Esophagus muscularis mucosa (tissue), 4 donors: ENCODE data around the gene CNOT4. TPM values are rescaled to one million over a fixed set of nuclear protein-coding genes. Genes with fewer than 3 reads are reported as not detected.

Source experiments
- DNase-seq: peaks from one replicate; pipeline ENCODE4 v3.0.0-alpha.2; 2017; ENCODE audit errors: extremely low spot score
- H3K27ac ChIP-seq, 4 donors: fragments of 200-600 bp; sonication (generic); replicated peaks in 1 of 4; 1 replicate in 3 of 4; 2 replicates in 1 of 4; pipeline ENCODE4 v1.5.1; 2016 to 2019; ENCODE audit warnings: mild to moderate bottlenecking in 1 of 4
- H3K27me3 ChIP-seq, 4 donors: fragments of 200-600 bp; sonication (generic); one replicate each; pipeline versions ENCODE4 v1.5.1 to v1.6.0; 2016 to 2019
- H3K36me3 ChIP-seq, 4 donors: fragments of 200-600 bp; sonication (generic); one replicate each; pipeline ENCODE4 v1.5.1; 2016 to 2019
- H3K4me1 ChIP-seq, 4 donors: fragments of 200-600 bp; sonication (generic); one replicate each; pipeline ENCODE4 v1.5.1; 2016 to 2019
- H3K4me3 ChIP-seq, 4 donors: fragments of 200-600 bp; sonication (generic); 1 replicate in 2 of 4; 2 replicates in 2 of 4; pipeline ENCODE4 v1.5.1; 2016 to 2019; ENCODE audit warnings: mild to moderate bottlenecking in 4 of 4, moderate library complexity in 1 of 4
- H3K9me3 ChIP-seq, 4 donors: fragments of 200-600 bp; sonication (generic); 1 replicate in 3 of 4; 2 replicates in 1 of 4; pipeline ENCODE4 v1.5.1; 2016 to 2019
- EP300 ChIP-seq: sonication (generic); formaldehyde crosslinking; IDR thresholded peaks from one replicate; pipeline ENCODE4 v1.6.1; 2017; ENCODE audit warnings: antibody characterized with exemption
- POLR2A ChIP-seq: fragments of 450-650 bp; IDR thresholded peaks from one replicate; pipeline ENCODE4 v1.6.1; 2017; ENCODE audit warnings: antibody characterized with exemption, moderate library complexity, mild to moderate bottlenecking, low read depth
- POLR2AphosphoS5 ChIP-seq, 2 donors: sonication (generic); formaldehyde crosslinking; IDR thresholded peaks; one replicate each; pipeline ENCODE4 v1.6.1; 2017; ENCODE audit warnings: antibody characterized with exemption in 2 of 2
- WGBS: methylation state at CpG from one replicate; pipeline ENCODE4 v1.1.5; 2018; 5-methylcytosine and 5-hydroxymethylcytosine counted together
- intact Hi-C: fragments of 100-400 bp; cut with DNase I; formaldehyde crosslinking; loops from one replicate; pipeline ENCODE4 v1.15.1; 2023
- total RNA-seq, 4 donors: library from RNA; depleted of rRNA; stranded (reverse); fragments of >200 nt; gene quantifications; one replicate each; pipeline versions ENCODE4 v1.1.0 to v1.2.1, GENCODE V29; 2016
- TF ChIP-seq, protein P1 (sequence below), 3 experiments: fragments of 200-600 bp in 2 of 3; fragments of 450-650 bp in 1 of 3; sonication (generic) in 2 of 3; IDR thresholded peaks; one replicate each; pipeline ENCODE4 v1.5.1; 2017 to 2019; ENCODE audit warnings: antibody characterized with exemption in 3 of 3, mild to moderate bottlenecking in 2 of 3, moderate library complexity in 1 of 3

CNOT4 gene
- total RNA-seq, 4 donors from 2014 or later: 18.6 to 28.7 (median 26.4) TPM

DNA sequence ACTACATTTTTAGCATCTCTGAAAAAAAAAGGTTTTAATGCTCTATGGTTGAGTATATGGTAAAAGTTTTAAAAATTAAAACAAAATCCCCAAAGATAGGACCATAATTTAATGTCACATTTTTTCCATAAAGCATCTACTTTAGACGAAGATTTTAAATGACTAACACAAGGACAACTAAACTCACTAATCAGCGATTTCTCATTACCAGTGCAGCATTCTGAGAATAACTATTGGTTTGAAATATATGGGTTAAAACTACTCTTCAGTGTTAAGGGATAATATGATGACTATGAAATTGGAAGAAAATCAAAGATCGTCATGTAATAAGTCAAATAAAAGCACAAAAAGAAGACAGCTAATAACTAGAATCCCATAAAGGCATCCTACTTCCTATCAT, 118.4 kb downstream of the CNOT4 start:
- intact Hi-C loops: no loop called here
- no peaks in the 10 kb centered on the region for H3K27me3 ChIP-seq
- 91% methylated on average over 3 of the region's 3 CpGs for WGBS
- peaks cover 0 to 8% (median 5%) of the 10 kb centered on the region in 4 donors for H3K4me1 ChIP-seq
- no peak overlapping the region for H3K4me3 ChIP-seq
- H3K9me3 ChIP-seq: no peaks in the 10 kb centered on the region
- DNase-seq: no peak
- TF ChIP-seq POLR2AphosphoS5 (IDR thresholded peaks at IDR 0.05) (no peak), EP300 (no peak), POLR2A (no peak)
- TF ChIP-seq, protein P1, sequence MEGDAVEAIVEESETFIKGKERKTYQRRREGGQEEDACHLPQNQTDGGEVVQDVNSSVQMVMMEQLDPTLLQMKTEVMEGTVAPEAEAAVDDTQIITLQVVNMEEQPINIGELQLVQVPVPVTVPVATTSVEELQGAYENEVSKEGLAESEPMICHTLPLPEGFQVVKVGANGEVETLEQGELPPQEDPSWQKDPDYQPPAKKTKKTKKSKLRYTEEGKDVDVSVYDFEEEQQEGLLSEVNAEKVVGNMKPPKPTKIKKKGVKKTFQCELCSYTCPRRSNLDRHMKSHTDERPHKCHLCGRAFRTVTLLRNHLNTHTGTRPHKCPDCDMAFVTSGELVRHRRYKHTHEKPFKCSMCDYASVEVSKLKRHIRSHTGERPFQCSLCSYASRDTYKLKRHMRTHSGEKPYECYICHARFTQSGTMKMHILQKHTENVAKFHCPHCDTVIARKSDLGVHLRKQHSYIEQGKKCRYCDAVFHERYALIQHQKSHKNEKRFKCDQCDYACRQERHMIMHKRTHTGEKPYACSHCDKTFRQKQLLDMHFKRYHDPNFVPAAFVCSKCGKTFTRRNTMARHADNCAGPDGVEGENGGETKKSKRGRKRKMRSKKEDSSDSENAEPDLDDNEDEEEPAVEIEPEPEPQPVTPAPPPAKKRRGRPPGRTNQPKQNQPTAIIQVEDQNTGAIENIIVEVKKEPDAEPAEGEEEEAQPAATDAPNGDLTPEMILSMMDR (IDR thresholded peaks at IDR 0.05): no peak
- H3K36me3 ChIP-seq: peaks cover 8 to 34% (median 16%) of the 10 kb centered on the region in 4 donors
- H3K27ac ChIP-seq: no peak overlapping the region

DNA sequence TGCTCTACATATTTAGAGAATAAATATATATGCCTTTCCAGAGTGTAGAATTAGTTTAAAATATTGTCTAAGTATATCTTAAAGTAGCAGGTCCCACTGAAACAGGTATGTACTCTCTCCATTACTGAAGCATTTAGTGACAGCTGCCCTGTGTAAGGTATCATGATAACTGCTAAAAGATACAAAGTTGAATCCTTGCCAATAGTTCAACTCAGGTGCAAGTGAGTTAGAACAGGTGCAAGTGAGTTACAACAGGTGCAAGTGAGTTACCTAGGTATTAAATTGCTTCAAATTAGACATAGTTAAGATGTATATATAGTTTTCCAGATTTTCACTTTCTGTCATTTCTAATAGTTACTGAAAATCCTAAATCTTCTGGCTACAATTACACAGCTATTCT, 119.1 kb downstream of the CNOT4 start:
- H3K9me3 ChIP-seq: no peaks in the 10 kb centered on the region
- no peak overlapping the region for H3K4me3 ChIP-seq
- TF ChIP-seq POLR2AphosphoS5 (IDR thresholded peaks at IDR 0.05) (no peak), POLR2A (no peak), EP300 (no peak)
- TF ChIP-seq, protein P1 (IDR thresholded peaks at IDR 0.05): no peak
- DNase-seq: no peak
- intact Hi-C loops: no loop called here
- peaks cover 8 to 34% (median 16%) of the 10 kb centered on the region in 4 donors for H3K36me3 ChIP-seq
- H3K27ac ChIP-seq: no peak overlapping the region
- H3K27me3 ChIP-seq: no peaks in the 10 kb centered on the region
- peaks cover 0 to 8% (median 5%) of the 10 kb centered on the region in 4 donors for H3K4me1 ChIP-seq

DNA sequence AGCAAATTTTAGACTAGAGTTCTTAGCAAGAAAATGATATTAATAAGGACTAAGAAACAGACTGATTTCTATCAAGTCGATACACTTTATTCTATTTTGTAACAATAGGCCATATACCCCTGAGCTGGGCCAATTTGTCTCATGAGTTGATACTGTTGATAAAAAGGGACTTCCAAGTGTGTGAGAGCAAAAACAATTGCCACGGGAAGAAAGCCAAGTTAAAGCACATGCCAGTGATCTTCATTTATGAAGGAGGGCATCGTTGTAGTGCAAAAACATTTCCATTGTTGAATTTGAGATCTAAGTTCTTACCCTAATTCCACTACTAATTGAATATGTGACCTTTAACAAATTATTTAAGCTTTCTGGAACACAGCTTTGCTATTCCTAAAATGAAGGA, 119.9 kb downstream of the CNOT4 start:
- no peak for DNase-seq
- TF ChIP-seq POLR2A (no peak), EP300 (no peak), POLR2AphosphoS5 (IDR thresholded peaks at IDR 0.05) (no peak)
- TF ChIP-seq, protein P1 (IDR thresholded peaks at IDR 0.05): no peak
- WGBS: 45% methylated on average over 3 of the region's 3 CpGs
- intact Hi-C loops: no loop called here
- Histone ChIP-seq H3K36me3 (peaks cover 7 to 25% (median 13%) of the 10 kb centered on the region in 4 donors), H3K9me3 (no peaks in the 10 kb centered on the region), H3K4me1 (peaks cover 0 to 12% (median 6%) of the 10 kb centered on the region in 4 donors), H3K4me3 (no peak overlapping the region), H3K27ac (no peak overlapping the region), H3K27me3 (no peaks in the 10 kb centered on the region)

DNA sequence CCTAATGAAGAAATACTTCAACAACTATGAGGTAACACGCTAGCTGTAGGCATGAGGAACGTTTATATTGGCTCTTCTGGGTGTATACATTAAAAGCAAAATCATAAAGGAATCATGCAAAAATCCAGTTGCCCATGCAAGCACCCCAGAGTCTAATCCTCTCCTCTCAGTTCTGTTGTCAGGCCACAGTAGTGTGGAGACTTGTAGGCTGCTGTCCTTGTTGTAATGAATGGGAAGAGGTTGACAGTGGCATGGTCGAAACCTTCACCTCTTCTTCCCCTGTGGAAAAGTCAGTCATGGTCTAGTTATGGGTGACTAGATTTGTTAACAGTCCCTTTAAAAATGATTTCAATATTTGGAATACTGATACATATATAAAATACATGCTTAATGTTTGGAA, 121.3 kb downstream of the CNOT4 start:
- Histone ChIP-seq H3K27ac (no peak overlapping the region), H3K4me3 (no peak overlapping the region), H3K4me1 (peaks cover 0 to 12% (median 6%) of the 10 kb centered on the region in 4 donors), H3K9me3 (no peaks in the 10 kb centered on the region), H3K27me3 (no peaks in the 10 kb centered on the region), H3K36me3 (peaks cover under 1 to 12% (median 3%) of the 10 kb centered on the region in 4 donors)
- 89% methylated on average over 3 of the region's 3 CpGs for WGBS
- intact Hi-C loops: no loop called here
- TF ChIP-seq, protein P1 (IDR thresholded peaks at IDR 0.05): no peak
- TF ChIP-seq POLR2A (no peak), POLR2AphosphoS5 (IDR thresholded peaks at IDR 0.05) (no peak), EP300 (no peak)
- no peak for DNase-seq

DNA sequence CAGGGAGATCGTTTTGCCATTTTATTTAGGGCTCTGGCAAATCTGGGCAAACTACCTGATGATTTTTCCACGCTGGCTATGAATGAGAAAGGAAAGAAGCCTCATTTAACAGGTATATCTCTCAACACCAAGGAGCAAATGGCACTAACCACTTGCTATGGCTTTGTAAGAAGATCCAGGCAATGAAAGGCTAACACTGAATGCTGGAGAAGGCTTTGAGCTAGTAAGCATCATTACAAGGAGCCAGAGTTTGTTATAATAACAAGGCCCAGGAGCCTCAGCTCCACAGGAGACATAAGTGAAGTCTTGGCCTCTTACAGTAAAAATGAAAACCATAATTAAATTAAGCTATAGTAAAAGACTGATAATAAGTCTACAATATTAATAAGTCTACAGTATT, 123.1 kb downstream of the CNOT4 start:
- WGBS: 88% methylated on average over 2 of the region's 2 CpGs
- Histone ChIP-seq H3K4me1 (peaks cover 0 to 12% (median 6%) of the 10 kb centered on the region in 4 donors), H3K27ac (no peak overlapping the region), H3K4me3 (no peak overlapping the region), H3K36me3 (no peaks in the 10 kb centered on the region), H3K27me3 (no peaks in the 10 kb centered on the region), H3K9me3 (no peaks in the 10 kb centered on the region)
- DNase-seq: no peak
- intact Hi-C loops: no loop called here
- no peak for TF ChIP-seq POLR2AphosphoS5 (IDR thresholded peaks at IDR 0.05)
- no peak for TF ChIP-seq POLR2A
- TF ChIP-seq EP300: no peak
- TF ChIP-seq, protein P1 (IDR thresholded peaks at IDR 0.05): no peak
